HCT116 (cell line): ENCODE data around the gene TMEM181.

Experiments used
- ATF3 ChIP-seq: IDR thresholded peaks from 2 replicates; pipeline ENCODE4 v1.6.1; 2012
- CTCF ChIP-seq, 3 experiments: fragments of 200-600 bp in 1 of 3; sonication (generic) in 1 of 3; IDR thresholded peaks in 2 of 3; conservative IDR thresholded peaks in 1 of 3; 2 replicates each; pipeline ENCODE4 v1.5.1; 2012 to 2017; ENCODE audit warnings: low read depth in 2 of 3, low read length in 2 of 3, antibody characterized with exemption in 1 of 3, borderline replicate concordance in 1 of 3, control low read depth in 1 of 3, mild to moderate bottlenecking in 1 of 3, mixed read lengths in 1 of 3, mixed run types in 1 of 3, moderate library complexity in 1 of 3; ENCODE audit not compliant: insufficient read depth in 1 of 3
- EZH2 ChIP-seq: fragments of 200-600 bp; sonication (generic); IDR thresholded peaks from 2 replicates; pipeline ENCODE4 v1.6.1; 2017; ENCODE audit warnings: antibody characterized with exemption, mixed run types
- EZH2phosphoT487 ChIP-seq: fragments of 200-600 bp; IDR thresholded peaks from 2 replicates; pipeline ENCODE4 v1.6.1; 2018; ENCODE audit warnings: antibody characterized with exemption, borderline replicate concordance
- JUND ChIP-seq: IDR thresholded peaks from 2 replicates; pipeline ENCODE4 v1.6.1; 2012
- SP1 ChIP-seq: IDR thresholded peaks from 2 replicates; pipeline ENCODE4 v1.6.1; 2012; ENCODE audit warnings: low read depth
- YY1 ChIP-seq: IDR thresholded peaks from 2 replicates; pipeline ENCODE4 v1.6.1; 2011; ENCODE audit warnings: low read length, low read depth, moderate library complexity, mild to moderate bottlenecking; ENCODE audit not compliant: insufficient replicate concordance; ENCODE audit errors: extremely low read depth
- TF ChIP-seq, protein P1 (sequence below): IDR thresholded peaks from 2 replicates; pipeline ENCODE4 v1.6.1; 2012

DNA sequence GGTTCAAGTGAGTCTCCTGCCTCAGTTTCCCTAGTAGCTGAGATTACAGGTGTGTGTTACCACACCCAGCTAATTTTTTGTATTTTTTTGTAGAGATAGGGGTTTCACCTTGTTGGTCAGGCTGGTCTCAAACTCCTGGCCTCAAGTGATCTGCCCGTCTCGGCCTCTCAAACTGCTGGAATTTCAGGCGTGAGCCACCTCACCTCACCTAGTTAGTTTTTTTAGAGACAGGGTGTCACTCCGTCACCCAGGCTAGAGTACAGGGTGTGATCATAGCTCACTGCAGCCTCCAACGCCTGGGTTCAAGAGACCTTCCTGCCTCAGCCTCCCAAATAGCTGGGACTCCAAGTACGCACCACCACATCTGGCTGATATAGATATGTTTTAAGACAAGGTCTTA lies 112.8 kb downstream of the TMEM181 start:
- TF ChIP-seq, protein P1, sequence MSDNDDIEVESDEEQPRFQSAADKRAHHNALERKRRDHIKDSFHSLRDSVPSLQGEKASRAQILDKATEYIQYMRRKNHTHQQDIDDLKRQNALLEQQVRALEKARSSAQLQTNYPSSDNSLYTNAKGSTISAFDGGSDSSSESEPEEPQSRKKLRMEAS, result no peak
- TF ChIP-seq CTCF (IDR thresholded peaks at IDR 0.05 in 2 of 3, conservative IDR thresholded peaks at IDR 0.05 in 1 of 3; ENCODE audit: borderline replicate concordance in 1 of 3, insufficient read depth in 1 of 3, low read depth in 2 of 3, low read length in 2 of 3) (no peak), EZH2 (no peak), JUND (no peak), ATF3 (no peak), EZH2phosphoT487 (no peak), YY1 (no peak), SP1 (no peak)
